Measurements from ENCODE around the gene TBC1D20. TPM values are rescaled to one million over a fixed set of nuclear protein-coding genes. Genes with fewer than 3 reads are reported as not detected.
A peak's percentile ranks its signal among the peaks of the same experiment; 100 is the strongest.

The TBC1D20 gene
- total RNA-seq, 1 experiment from 2014 or later = 32.3 TPM

DNA sequence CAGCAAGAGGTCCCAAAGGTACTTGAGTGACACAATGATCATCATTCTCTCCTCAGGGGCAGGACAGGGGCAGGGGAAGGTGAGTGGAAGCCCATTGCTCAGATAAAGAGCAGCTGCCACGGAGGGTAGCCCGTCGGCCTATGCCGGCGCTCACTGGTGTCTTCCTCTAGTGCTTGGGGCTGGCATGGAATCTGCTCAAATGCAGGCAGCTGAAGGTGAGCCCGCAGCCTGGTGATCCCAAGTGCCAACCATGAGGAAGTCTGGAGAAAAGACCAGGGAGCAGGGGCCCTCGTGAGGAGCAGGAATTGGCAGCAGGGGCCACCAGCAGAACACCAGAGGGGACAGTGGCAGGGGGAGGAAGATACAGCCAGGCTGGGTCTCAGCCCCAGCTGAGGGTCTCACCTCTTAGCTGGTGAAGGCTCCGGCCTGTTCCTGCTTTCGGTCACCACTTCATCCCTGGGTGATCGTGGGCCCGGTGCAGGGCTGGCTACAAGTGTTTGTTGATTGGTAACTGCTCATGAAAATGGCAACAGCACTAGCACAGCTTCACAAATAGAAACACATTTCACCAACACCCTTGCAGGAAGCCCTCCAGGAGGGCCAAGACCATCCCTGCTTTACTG lies 29.5 kb downstream of the TBC1D20 start:
- CTCF ChIA-PET = interaction anchor here (0.8 to 2.9 kb wide), 3 partner anchors 70 to 306 kb away, joined by 3 to 29 read pairs (median 24); no protein-coding TSS in a partner anchor
- no peak overlapping the region for H3K9ac ChIP-seq (ENCODE audit: low read length)
- H3K9me2 ChIP-seq (ENCODE audit: insufficient read depth) = no peaks in the 10 kb centered on the region
- no peak for DNase-seq (ENCODE audit: low read depth, low spot score)
- H3K4me3 ChIP-seq (replicated peaks in 1 of 2; ENCODE audit: low read depth in 1 of 2, low read length in 2 of 2) = no peak overlapping the region
- intact Hi-C loops (cut with micrococcal nuclease) = no loop called here
- peaks cover 0 to 5% of the 10 kb centered on the region in 2 experiments; a peak in 1 of 4 replicates for H3K4me1 ChIP-seq (ENCODE audit: control insufficient read depth in 1 of 2, insufficient read depth in 2 of 2, low read length in 2 of 2)
- H3K36me3 ChIP-seq (ENCODE audit: control insufficient read depth in 1 of 2, insufficient read depth in 2 of 2, low read length in 2 of 2) = peaks cover 2 to 25% of the 10 kb centered on the region in 2 experiments
- H3K27me3 ChIP-seq (ENCODE audit: insufficient read depth, low read length) = no peaks in the 10 kb centered on the region
- H3K27ac ChIP-seq (ENCODE audit: low read depth, low read length) = no peak overlapping the region
- RAD21 ChIA-PET (ENCODE audit: low non-redundant PET in 1 of 2, low total read pairs in 2 of 2, uncharacterized antibody in 2 of 2, unreplicated experiment in 2 of 2) = no interaction called here
- BruUV-seq (replicated peaks) = no TSS peak
- POLR2A ChIA-PET = interaction anchor here (1.7 kb wide), 1 partner anchor 50 kb away, joined by 9 read pairs; no protein-coding TSS in a partner anchor
- no peaks in the 10 kb centered on the region for H3K9me3 ChIP-seq (ENCODE audit: control insufficient read depth in 1 of 2, insufficient read depth in 1 of 2, low read depth in 1 of 2, low read length in 2 of 2)
- no peak overlapping the region for H2AFZ ChIP-seq (ENCODE audit: low read depth, low read length, poor library complexity, severe bottlenecking)
- ATAC-seq = no peak
- H3K4me2 ChIP-seq (ENCODE audit: low read length) = no peak overlapping the region
- H3K79me2 ChIP-seq (ENCODE audit: insufficient read depth, low read length) = no peaks in the 10 kb centered on the region
- TF ChIP-seq SIN3A (IDR thresholded peaks at IDR 0.05; ENCODE audit: low read depth) (no peak), CBX3 (IDR thresholded peaks at IDR 0.05; ENCODE audit: low read depth) (no peak), POLR2AphosphoS5 (IDR thresholded peaks at IDR 0.05; ENCODE audit: low read depth, low read length) (peak; percentile 65; the same call in 1 of the 2 replicates)
- TF ChIP-seq, protein P1, sequence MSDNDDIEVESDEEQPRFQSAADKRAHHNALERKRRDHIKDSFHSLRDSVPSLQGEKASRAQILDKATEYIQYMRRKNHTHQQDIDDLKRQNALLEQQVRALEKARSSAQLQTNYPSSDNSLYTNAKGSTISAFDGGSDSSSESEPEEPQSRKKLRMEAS (IDR thresholded peaks at IDR 0.05) = 0 out of 2 replicates have a peak, but pooled peaks have one; percentile 7
- no peaks in the 10 kb centered on the region for H4K20me1 ChIP-seq (ENCODE audit: insufficient read depth)

DNA sequence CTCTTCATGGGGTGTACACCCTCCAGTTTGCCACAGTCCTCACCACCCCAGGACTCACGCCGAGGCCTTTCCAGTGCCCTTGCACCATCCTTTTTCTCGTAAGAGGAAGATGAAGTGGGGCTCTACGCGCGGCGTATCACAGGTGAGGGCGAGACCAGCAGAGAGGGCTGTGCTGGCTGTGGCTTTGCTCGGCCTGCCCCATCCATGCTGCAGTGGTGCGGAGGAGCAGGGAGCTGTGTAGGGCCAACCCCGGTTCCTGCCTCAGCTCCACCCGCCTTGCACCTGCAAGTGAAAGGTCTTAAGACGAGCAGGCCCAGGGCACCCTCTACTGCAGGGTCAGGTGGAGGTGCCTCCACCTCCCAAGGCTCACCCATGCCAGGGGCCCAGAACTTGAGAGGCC lies 30.1 kb downstream of the TBC1D20 start:
- Histone ChIP-seq H3K9me2 (ENCODE audit: insufficient read depth) (no peaks in the 10 kb centered on the region), H3K4me3 (replicated peaks in 1 of 2; ENCODE audit: low read depth in 1 of 2, low read length in 2 of 2) (no peak overlapping the region), H3K27ac (ENCODE audit: low read depth, low read length) (no peak overlapping the region), H3K79me2 (ENCODE audit: insufficient read depth, low read length) (no peaks in the 10 kb centered on the region), H3K27me3 (ENCODE audit: insufficient read depth, low read length) (no peaks in the 10 kb centered on the region), H3K4me1 (ENCODE audit: control insufficient read depth in 1 of 2, insufficient read depth in 2 of 2, low read length in 2 of 2) (peaks cover 0 to 5% of the 10 kb centered on the region in 2 experiments; a peak in 1 of 4 replicates), H4K20me1 (ENCODE audit: insufficient read depth) (no peaks in the 10 kb centered on the region), H3K9me3 (ENCODE audit: control insufficient read depth in 1 of 2, insufficient read depth in 1 of 2, low read depth in 1 of 2, low read length in 2 of 2) (no peaks in the 10 kb centered on the region), H3K9ac (ENCODE audit: low read length) (no peak overlapping the region), H3K36me3 (ENCODE audit: control insufficient read depth in 1 of 2, insufficient read depth in 2 of 2, low read length in 2 of 2) (peaks cover 0 to 23% of the 10 kb centered on the region in 2 experiments; a peak in 3 of 4 replicates), H3K4me2 (ENCODE audit: low read length) (no peak overlapping the region), H2AFZ (ENCODE audit: low read depth, low read length, poor library complexity, severe bottlenecking) (no peak overlapping the region)
- intact Hi-C loops (cut with micrococcal nuclease) = no loop called here
- ChIA-PET RAD21 (ENCODE audit: low non-redundant PET in 1 of 2, low total read pairs in 2 of 2, uncharacterized antibody in 2 of 2, unreplicated experiment in 2 of 2) (interaction anchor here in 1 of 2 experiments (1.0 kb wide), 1 partner anchor 70 kb away, joined by 4 read pairs; no protein-coding TSS in a partner anchor), CTCF (interaction anchor here (0.8 to 2.9 kb wide), 6 partner anchors 20 to 307 kb away, joined by 3 to 29 read pairs (median 12); no protein-coding TSS in a partner anchor), POLR2A (interaction anchor here (1.2 to 1.7 kb wide), 3 partner anchors 31 to 69 kb away, joined by 3 to 9 read pairs (median 3); no protein-coding TSS in a partner anchor)
- no peak for TF ChIP-seq ZNF274 (IDR thresholded peaks at IDR 0.05; ENCODE audit: low read depth, low read length)
- TF ChIP-seq, protein P2, sequence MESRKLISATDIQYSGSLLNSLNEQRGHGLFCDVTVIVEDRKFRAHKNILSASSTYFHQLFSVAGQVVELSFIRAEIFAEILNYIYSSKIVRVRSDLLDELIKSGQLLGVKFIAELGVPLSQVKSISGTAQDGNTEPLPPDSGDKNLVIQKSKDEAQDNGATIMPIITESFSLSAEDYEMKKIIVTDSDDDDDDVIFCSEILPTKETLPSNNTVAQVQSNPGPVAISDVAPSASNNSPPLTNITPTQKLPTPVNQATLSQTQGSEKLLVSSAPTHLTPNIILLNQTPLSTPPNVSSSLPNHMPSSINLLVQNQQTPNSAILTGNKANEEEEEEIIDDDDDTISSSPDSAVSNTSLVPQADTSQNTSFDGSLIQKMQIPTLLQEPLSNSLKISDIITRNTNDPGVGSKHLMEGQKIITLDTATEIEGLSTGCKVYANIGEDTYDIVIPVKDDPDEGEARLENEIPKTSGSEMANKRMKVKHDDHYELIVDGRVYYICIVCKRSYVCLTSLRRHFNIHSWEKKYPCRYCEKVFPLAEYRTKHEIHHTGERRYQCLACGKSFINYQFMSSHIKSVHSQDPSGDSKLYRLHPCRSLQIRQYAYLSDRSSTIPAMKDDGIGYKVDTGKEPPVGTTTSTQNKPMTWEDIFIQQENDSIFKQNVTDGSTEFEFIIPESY (IDR thresholded peaks at IDR 0.05; ENCODE audit: extremely low read depth, insufficient replicate concordance, low read length) = no peak
- TF ChIP-seq CEBPB (IDR thresholded peaks at IDR 0.05; ENCODE audit: low read depth) = no peak
- no peak for TF ChIP-seq JUND (IDR thresholded peaks at IDR 0.05)
- no peak for TF ChIP-seq TCF7L2 (IDR thresholded peaks at IDR 0.05; ENCODE audit: borderline replicate concordance, extremely low read depth, insufficient read depth, insufficient read length)
- no peak for TF ChIP-seq POLR2A (IDR thresholded peaks at IDR 0.05; ENCODE audit: borderline replicate concordance, extremely low read depth, insufficient read depth, insufficient read length)
- TF ChIP-seq POLR2AphosphoS5 (IDR thresholded peaks at IDR 0.05; ENCODE audit: low read depth, low read length) = no peak
- TF ChIP-seq, protein P1 (IDR thresholded peaks at IDR 0.05) = no peak
- TF ChIP-seq CBX3 (IDR thresholded peaks at IDR 0.05; ENCODE audit: low read depth) = no peak
- DNase-seq (ENCODE audit: low read depth, low spot score) = no peak
- no TSS peak for BruUV-seq (replicated peaks)
- ATAC-seq = no peak
